SIG-M5 treated with dmso at 0.1 percent for 504 hours (cell line): ENCODE data around the gene AFF1.
"Not testable (repeated sequence)": the region's sequence is repeated elsewhere in the genome, so short reads cannot be mapped to it uniquely, and the experiment has no call there.

ENCODE experiments used
- DNase-seq: peaks from one replicate; lab custom pipeline; 2025; ENCODE audit not compliant: unreplicated experiment; lab: John Stamatoyannopoulos, UW

The AFF1 gene

GRCh38 chr4:87134122-87134521 lies 199.3 kb downstream of the AFF1 start:
- DNase-seq = no peak

GRCh38 chr4:87141428-87141827 lies 206.6 kb downstream of the AFF1 start:
- no peak for DNase-seq

- DNase-seq = no peak
Observed at GRCh38 chr4:87144356-87144755, 209.5 kb downstream of the AFF1 start.

- DNase-seq = not testable (repeated sequence)
Observed at GRCh38 chr4:87145934-87146333, 211.1 kb downstream of the AFF1 start.

GRCh38 chr4:87147116-87147515 lies 212.3 kb downstream of the AFF1 start:
- no peak for DNase-seq

- peak; percentile 52 for DNase-seq
Observed at GRCh38 chr4:87150498-87151261, 215.9 kb downstream of the AFF1 start.

- no peak for DNase-seq
Observed at GRCh38 chr4:87151730-87152129, 216.9 kb downstream of the AFF1 start.

- no peak for DNase-seq
Observed at GRCh38 chr4:87152310-87153041, 217.7 kb downstream of the AFF1 start.

GRCh38 chr4:87153078-87153870 lies 218.5 kb downstream of the AFF1 start:
- no peak for DNase-seq

- no peak for DNase-seq
Observed at GRCh38 chr4:87165892-87166291, 231.1 kb downstream of the AFF1 start.

GRCh38 chr4:87166296-87166854 lies 231.6 kb downstream of the AFF1 start:
- no peak for DNase-seq

- DNase-seq = no peak
Observed at GRCh38 chr4:87171944-87172343, 237.1 kb downstream of the AFF1 start.

- DNase-seq = no peak
Observed at GRCh38 chr4:87174672-87175071, 239.9 kb downstream of the AFF1 start.

- no peak for DNase-seq
Observed at GRCh38 chr4:87179751-87180150, 244.9 kb downstream of the AFF1 start.

- DNase-seq = no peak
Observed at GRCh38 chr4:87180767-87181166, 246.0 kb downstream of the AFF1 start.

GRCh38 chr4:87185146-87185870 lies 250.5 kb downstream of the AFF1 start:
- DNase-seq = no peak

- peak; percentile 48 for DNase-seq
Observed at GRCh38 chr4:87188048-87188447, 253.2 kb downstream of the AFF1 start.

- peak; percentile 38 for DNase-seq
Observed at GRCh38 chr4:87188932-87189331, 254.1 kb downstream of the AFF1 start.
